Common myeloid progenitor, CD34-positive (primary cell): ENCODE measurements around the gene LYRM1.
A peak's percentile ranks its signal among the peaks of the same experiment; 100 is the strongest.
"Not testable (repeated sequence)": the region's sequence is repeated elsewhere in the genome, so short reads cannot be mapped to it uniquely, and the experiment has no call there.

ENCODE experiments used
- CTCF ChIA-PET: fragments of 350-600 bp; sonication (Branson Sonifier 250); formaldehyde crosslinking; loops from one replicate; lab custom pipeline; 2021; ENCODE audit warnings: antibody characterized with exemption; lab: Charles Lee
- POLR2A ChIA-PET: fragments of 350-600 bp; sonication (Branson Sonifier 250); formaldehyde crosslinking; loops from one replicate; lab custom pipeline; 2021; ENCODE audit warnings: antibody characterized with exemption; lab: Charles Lee
- DNase-seq, 3 donors: peaks; one replicate each; pipeline versions ENCODE4 v3.0.0 to v3.0.0-alpha.2; 2013
- H3K27ac ChIP-seq, 2 experiments: 1 replicate in 1 of 2; 2 replicates in 1 of 2; pipeline ENCODE4 v1.7.0; 2013; ENCODE audit warnings: inconsistent platforms in 2 of 2, low read length in 2 of 2, mild to moderate bottlenecking in 2 of 2, low read depth in 1 of 2, moderate library complexity in 1 of 2; ENCODE audit not compliant: severe bottlenecking in 2 of 2, insufficient read depth in 1 of 2, poor library complexity in 1 of 2
- H3K27me3 ChIP-seq, 5 experiments: replicated peaks in 2 of 5; 1 replicate in 3 of 5; 2 replicates in 2 of 5; pipeline versions ENCODE4 v1.6.1 to v1.7.0; 2013; ENCODE audit warnings: low read length in 4 of 5, mild to moderate bottlenecking in 2 of 5, moderate library complexity in 2 of 5, inconsistent platforms in 1 of 5; ENCODE audit not compliant: insufficient read depth in 5 of 5, control insufficient read depth in 4 of 5
- H3K36me3 ChIP-seq, 4 experiments: 1 replicate in 2 of 4; 2 replicates in 2 of 4; pipeline versions ENCODE4 v1.6.1 to v1.7.0; 2013; ENCODE audit warnings: low read length in 3 of 4, control low read depth in 1 of 4, mild to moderate bottlenecking in 1 of 4; ENCODE audit not compliant: control insufficient read depth in 4 of 4, insufficient read depth in 4 of 4
- H3K4me1 ChIP-seq, 4 experiments: 1 replicate in 3 of 4; 2 replicates in 1 of 4; pipeline versions ENCODE4 v1.6.1 to v1.7.1; 2013; ENCODE audit warnings: low read length in 3 of 4, mild to moderate bottlenecking in 3 of 4, control low read depth in 1 of 4, inconsistent platforms in 1 of 4, moderate library complexity in 1 of 4; ENCODE audit not compliant: control insufficient read depth in 4 of 4, insufficient read depth in 4 of 4; ENCODE audit errors: control extremely low read depth in 1 of 4
- H3K4me3 ChIP-seq, 7 experiments: 1 replicate in 4 of 7; 2 replicates in 3 of 7; pipeline versions ENCODE4 v1.5.1 to v1.7.0; 2013; ENCODE audit warnings: mild to moderate bottlenecking in 7 of 7, low read length in 6 of 7, moderate library complexity in 6 of 7, inconsistent platforms in 2 of 7, low read depth in 2 of 7, control low read depth in 1 of 7; ENCODE audit not compliant: insufficient read depth in 4 of 7, control insufficient read depth in 1 of 7; ENCODE audit errors: extremely low read depth in 1 of 7
- H3K9me3 ChIP-seq, 5 experiments: 1 replicate in 4 of 5; 2 replicates in 1 of 5; pipeline versions ENCODE4 v1.6.1 to v1.7.1; 2013; ENCODE audit warnings: low read length in 4 of 5, mild to moderate bottlenecking in 2 of 5, inconsistent platforms in 1 of 5, low read depth in 1 of 5, moderate library complexity in 1 of 5; ENCODE audit not compliant: control insufficient read depth in 4 of 5, insufficient read depth in 2 of 5; ENCODE audit errors: control extremely low read depth in 1 of 5
- WGBS: methylation state at CpG from one replicate; pipeline ENCODE4 v1.1.5; 2013; ENCODE audit not compliant: insufficient coverage; 5-methylcytosine and 5-hydroxymethylcytosine counted together

The LYRM1 gene

GRCh38 chr16:20857281-20857680 lies 43.3 kb upstream of the LYRM1 start:
- no CpG with 5 or more reads among the region's 2 CpGs for WGBS
- no peak overlapping the region for H3K27ac ChIP-seq
- no peaks in the 10 kb centered on the region for H3K9me3 ChIP-seq
- ChIA-PET CTCF (interaction anchor here (1.0 kb wide), 1 partner anchor 41 kb away, joined by 4 read pairs; no protein-coding TSS in a partner anchor), POLR2A (no interaction called here)
- no peak for DNase-seq
- H3K4me1 ChIP-seq = peaks cover 0 to 3% (median 0%) of the 10 kb centered on the region in 4 experiments
- H3K36me3 ChIP-seq = peaks cover 23 to 73% (median 48%) of the 10 kb centered on the region in 4 experiments
- no peaks in the 10 kb centered on the region for H3K27me3 ChIP-seq
- no peak overlapping the region for H3K4me3 ChIP-seq

GRCh38 chr16:20859229-20859628 lies 41.3 kb upstream of the LYRM1 start:
- H3K9me3 ChIP-seq = no peaks in the 10 kb centered on the region
- no peaks in the 10 kb centered on the region for H3K4me1 ChIP-seq
- no peak overlapping the region for H3K27ac ChIP-seq
- CTCF ChIA-PET = interaction anchor here (1.0 kb wide), 1 partner anchor 9 kb away, joined by 3 read pairs; no protein-coding TSS in a partner anchor
- POLR2A ChIA-PET = no interaction called here
- no CpG with 5 or more reads among the region's 3 CpGs for WGBS
- peaks cover 18 to 65% (median 43%) of the 10 kb centered on the region in 4 experiments for H3K36me3 ChIP-seq
- no peaks in the 10 kb centered on the region for H3K27me3 ChIP-seq
- H3K4me3 ChIP-seq = no peak overlapping the region
- no peak for DNase-seq

GRCh38 chr16:20859699-20860098 lies 40.9 kb upstream of the LYRM1 start:
- CTCF ChIA-PET = interaction anchor here (1.0 kb wide), 1 partner anchor 10 kb away, joined by 3 read pairs; no protein-coding TSS in a partner anchor
- 92% methylated on average over 4 of the region's 4 CpGs for WGBS
- H3K4me3 ChIP-seq = no peak overlapping the region
- H3K36me3 ChIP-seq = peaks cover 13 to 60% (median 40%) of the 10 kb centered on the region in 4 experiments
- H3K27me3 ChIP-seq = no peaks in the 10 kb centered on the region
- no peak for DNase-seq
- H3K27ac ChIP-seq = no peak overlapping the region
- peaks cover 0 to 3% (median 0%) of the 10 kb centered on the region in 4 experiments for H3K4me1 ChIP-seq
- no peaks in the 10 kb centered on the region for H3K9me3 ChIP-seq
- POLR2A ChIA-PET = no interaction called here

GRCh38 chr16:20860361-20860760 lies 40.2 kb upstream of the LYRM1 start:
- Histone ChIP-seq H3K36me3 (peaks cover 9 to 54% (median 36%) of the 10 kb centered on the region in 4 experiments), H3K4me3 (no peak overlapping the region), H3K9me3 (no peaks in the 10 kb centered on the region), H3K4me1 (peaks cover 0 to 6% (median 0%) of the 10 kb centered on the region in 4 experiments), H3K27ac (no peak overlapping the region), H3K27me3 (no peaks in the 10 kb centered on the region)
- ChIA-PET POLR2A (no interaction called here), CTCF (no interaction called here)
- DNase-seq = no peak
- 92% methylated on average over 1 of the region's 4 CpGs for WGBS

GRCh38 chr16:20860995-20861394 lies 39.6 kb upstream of the LYRM1 start:
- H3K4me3 ChIP-seq, CTCF ChIA-PET, POLR2A ChIA-PET, H3K27me3 ChIP-seq, DNase-seq, H3K9me3 ChIP-seq, H3K27ac ChIP-seq: not testable (repeated sequence)
- Histone ChIP-seq H3K4me1 (peaks cover 0 to 12% (median 2%) of the 10 kb centered on the region in 4 experiments), H3K36me3 (peaks cover 3 to 48% (median 30%) of the 10 kb centered on the region in 4 experiments)
- WGBS = 100% methylated on average over 2 of the region's 4 CpGs

- H3K36me3 ChIP-seq = peaks cover 3 to 43% (median 28%) of the 10 kb centered on the region in 4 experiments
- over 99% methylated on average over 19 of the region's 21 CpGs for WGBS
- no peak overlapping the region for H3K27ac ChIP-seq
- ChIA-PET CTCF (interaction anchor here (0.7 to 1.1 kb wide), 2 partner anchors 12 to 15 kb away, joined by 3 read pairs; no protein-coding TSS in a partner anchor), POLR2A (interaction anchor here (0.8 kb wide), 1 partner anchor 72 kb away, joined by 3 read pairs; no protein-coding TSS in a partner anchor)
- DNase-seq = no peak
- no peak overlapping the region for H3K4me3 ChIP-seq
- no peaks in the 10 kb centered on the region for H3K9me3 ChIP-seq
- H3K27me3 ChIP-seq = no peaks in the 10 kb centered on the region
- peaks cover 0 to 25% (median 6%) of the 10 kb centered on the region in 4 experiments for H3K4me1 ChIP-seq
Observed at GRCh38 chr16:20862162-20862960, 38.2 kb upstream of the LYRM1 start.

- H3K27me3 ChIP-seq, H3K27ac ChIP-seq, H3K4me3 ChIP-seq, H3K9me3 ChIP-seq: not testable (repeated sequence)
- 100% methylated on average over 2 of the region's 6 CpGs for WGBS
- DNase-seq = peak in 2 of 3 donors; percentile 41 to 53
- ChIA-PET POLR2A (interaction anchor here (1.1 kb wide), 1 partner anchor 19 kb away, joined by 3 read pairs; no protein-coding TSS in a partner anchor), CTCF (interaction anchor here (1.2 to 3.5 kb wide), 3 partner anchors 10 to 45 kb away, joined by 3 to 13 read pairs (median 10); no protein-coding TSS in a partner anchor)
- peaks cover 3 to 38% (median 28%) of the 10 kb centered on the region in 4 experiments for H3K36me3 ChIP-seq
- H3K4me1 ChIP-seq = peaks cover 0 to 30% (median 6%) of the 10 kb centered on the region in 4 experiments
Observed at GRCh38 chr16:20864376-20864775, 36.2 kb upstream of the LYRM1 start.
